Measurements from ENCODE around the gene ZFR.
"Not testable (repeated sequence)": the region's sequence is repeated elsewhere in the genome, so short reads cannot be mapped to it uniquely, and the experiment has no call there.

The ZFR gene

DNA sequence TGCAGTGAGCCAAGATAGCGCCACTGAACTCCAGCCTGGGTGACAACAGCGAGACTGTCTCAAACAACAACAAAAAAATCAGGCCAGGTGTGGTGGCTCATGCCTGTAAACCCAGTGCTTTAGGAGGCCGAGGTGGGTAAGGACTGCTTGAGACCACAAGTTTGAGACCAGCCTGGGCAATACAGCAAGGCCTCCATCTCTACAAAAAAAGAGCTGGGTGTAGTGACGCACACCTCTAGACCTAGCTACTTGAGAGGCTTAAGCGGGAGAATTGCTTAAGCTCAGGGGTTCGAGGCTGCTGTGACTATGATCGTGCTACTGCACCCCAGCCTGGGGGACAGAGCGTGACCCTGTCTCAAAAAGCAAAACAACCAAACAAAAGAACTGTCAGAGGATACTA, 91.9 kb downstream of the ZFR start:
- no peak for DNase-seq

DNA sequence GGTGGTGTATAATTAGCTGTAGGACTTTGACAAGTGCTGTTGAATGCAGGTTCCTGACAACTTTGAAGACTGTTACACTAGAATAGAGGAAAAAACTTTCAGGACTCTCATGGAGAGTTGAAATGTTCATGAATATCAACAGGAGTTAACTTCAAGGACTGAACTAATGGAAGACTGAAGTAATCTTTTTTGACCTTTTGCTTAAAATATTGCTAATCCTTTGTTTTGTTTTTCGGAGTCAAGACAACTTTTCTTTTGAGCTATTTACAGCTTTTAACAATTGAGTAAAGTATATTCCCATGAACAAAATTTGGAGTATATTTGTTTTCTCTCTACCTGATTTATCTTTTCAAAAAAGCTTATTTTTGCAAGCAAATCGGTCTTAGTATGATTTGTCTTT, 97.7 kb downstream of the ZFR start:
- DNase-seq = no peak

DNA sequence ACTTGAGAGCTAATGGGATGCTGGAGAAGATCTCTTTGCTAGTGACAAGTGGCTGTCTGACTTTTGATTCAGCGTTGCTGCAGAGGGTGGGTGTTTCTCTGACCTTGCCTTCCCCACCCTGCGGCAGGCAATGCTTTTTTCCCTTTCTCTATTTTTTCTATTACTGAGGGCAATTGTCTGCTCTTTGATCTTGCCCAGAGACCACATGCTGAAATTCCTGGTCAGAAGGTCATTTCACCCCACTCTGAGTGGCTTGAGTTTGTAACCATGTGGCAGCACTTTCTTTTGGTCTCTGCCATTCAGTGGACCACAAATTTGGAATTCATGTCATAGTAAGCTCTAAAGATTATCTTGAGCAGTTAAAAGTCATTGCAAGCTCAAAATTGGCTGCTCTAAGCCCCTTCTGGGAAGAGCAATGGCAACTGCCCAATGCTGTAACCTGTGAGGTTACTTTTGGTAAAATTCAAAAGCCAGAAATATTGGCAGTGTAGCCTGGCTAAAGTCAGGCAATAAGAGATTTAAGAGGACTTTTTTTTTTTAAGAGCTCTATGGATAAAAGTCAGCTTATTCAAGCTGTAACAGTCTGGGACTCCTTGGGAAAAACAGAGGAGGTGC, 101.4 kb downstream of the ZFR start:
- DNase-seq = no peak

DNA sequence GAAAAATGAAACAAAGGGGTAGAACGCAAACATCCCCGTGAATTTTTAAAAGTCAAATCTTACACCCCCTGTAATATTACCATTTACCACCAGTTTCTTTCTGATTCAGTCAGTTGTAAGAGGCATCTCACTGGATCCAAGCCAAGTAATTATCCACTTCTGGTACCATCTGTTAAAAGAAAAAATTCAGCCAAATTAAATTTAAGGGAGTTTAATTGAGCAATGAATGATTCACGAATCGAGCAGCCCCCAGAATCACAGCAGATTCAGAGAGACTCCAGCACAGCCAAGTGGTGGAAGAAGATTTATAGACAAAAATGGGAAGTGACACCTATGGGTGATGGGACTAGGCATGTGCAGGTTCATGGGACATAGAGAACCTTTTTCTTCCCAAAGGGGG, 101.9 kb downstream of the ZFR start:
- DNase-seq = no peak

DNA sequence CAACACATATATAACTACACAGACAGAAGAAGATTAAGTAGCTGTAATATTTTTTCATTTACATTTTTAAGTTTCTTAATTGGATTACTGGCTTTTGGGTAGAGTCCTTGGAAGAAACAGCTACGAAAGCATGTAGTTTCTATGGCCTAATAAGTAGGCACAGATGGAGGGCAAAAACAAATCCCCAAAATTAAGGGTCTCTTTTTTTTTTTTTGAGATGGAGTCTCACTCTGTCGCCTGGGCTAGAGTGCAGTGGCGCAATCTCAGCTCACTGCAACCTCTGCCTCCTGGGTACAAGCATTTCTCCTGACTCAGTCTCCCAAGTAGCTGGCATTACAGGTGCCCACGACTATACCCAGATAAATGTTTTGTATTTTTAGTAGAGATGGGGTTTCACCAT, 104.7 kb downstream of the ZFR start:
- DNase-seq = no peak

DNA sequence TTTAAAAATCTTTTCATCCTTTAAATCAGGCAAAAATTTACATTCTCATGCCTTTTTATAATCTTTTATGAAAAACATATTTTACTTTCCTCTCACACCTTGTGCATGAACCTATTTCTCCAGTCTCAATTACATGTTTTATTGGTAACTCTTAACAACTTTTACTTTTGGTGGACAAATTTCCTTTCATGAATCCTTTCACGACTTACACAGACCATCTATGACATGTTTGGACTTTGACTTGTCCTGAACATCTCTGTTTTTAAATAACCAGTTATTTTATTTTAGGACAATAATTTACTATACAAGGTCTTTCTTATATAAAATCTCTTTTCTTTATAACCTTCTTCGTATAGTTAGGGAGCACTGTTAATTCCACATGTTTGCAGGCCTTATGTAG, 105.3 kb downstream of the ZFR start:
- no peak for DNase-seq

DNA sequence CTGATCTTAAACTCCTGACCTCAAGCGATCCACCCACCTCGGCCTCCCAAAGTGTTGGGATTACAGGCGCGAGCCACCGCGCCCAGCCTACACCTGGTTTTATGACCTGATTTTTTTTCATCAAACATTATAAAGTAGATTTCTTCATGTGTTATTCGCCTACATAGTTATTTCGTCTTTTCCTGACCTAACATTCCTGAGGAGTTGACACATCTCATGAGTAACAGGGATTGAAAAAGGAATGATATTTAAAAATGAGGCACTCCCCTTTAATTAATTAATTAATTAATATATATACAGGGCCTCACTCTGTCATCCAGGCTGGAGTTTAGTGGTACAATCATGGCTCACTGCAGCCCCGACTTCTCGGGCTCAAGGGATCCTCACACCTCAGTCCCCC, 111.6 kb downstream of the ZFR start:
- no peak for DNase-seq

DNA sequence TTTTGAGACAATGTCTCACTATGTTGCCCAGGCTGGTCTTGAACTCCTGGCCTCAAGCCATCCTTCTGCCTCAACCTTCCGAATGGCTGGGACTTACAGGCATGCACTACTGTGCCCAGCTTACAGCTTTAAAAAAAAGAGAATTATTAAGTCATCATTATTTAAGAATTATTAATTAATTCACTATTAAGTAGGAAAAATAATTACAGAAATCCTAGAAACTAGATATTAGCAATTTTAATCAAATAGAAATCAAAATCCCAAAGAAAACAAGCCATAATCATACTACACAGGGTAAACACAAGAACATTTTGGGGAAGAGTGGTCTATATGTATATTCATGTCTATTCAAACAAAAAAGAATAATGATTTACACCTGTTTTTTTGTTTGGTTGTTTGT, 112.2 kb downstream of the ZFR start:
- no peak for DNase-seq

DNA sequence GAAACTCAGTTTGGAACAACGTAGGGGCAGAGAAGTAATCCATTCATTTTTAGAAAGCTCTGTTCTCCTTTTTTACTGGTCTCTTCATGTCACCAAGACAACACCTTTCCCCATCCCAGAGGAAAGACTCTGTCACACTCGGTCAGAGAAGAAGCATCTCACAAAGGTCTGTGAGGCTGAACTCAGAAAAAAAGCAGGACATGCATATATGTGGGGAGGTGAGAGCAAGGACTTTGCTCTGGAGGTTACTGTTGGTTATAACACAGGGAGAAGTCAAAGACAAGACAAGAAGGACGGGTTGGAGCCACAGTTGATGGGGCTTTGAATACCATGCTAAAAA, 112.6 kb downstream of the ZFR start:
- DNase-seq = no peak

DNA sequence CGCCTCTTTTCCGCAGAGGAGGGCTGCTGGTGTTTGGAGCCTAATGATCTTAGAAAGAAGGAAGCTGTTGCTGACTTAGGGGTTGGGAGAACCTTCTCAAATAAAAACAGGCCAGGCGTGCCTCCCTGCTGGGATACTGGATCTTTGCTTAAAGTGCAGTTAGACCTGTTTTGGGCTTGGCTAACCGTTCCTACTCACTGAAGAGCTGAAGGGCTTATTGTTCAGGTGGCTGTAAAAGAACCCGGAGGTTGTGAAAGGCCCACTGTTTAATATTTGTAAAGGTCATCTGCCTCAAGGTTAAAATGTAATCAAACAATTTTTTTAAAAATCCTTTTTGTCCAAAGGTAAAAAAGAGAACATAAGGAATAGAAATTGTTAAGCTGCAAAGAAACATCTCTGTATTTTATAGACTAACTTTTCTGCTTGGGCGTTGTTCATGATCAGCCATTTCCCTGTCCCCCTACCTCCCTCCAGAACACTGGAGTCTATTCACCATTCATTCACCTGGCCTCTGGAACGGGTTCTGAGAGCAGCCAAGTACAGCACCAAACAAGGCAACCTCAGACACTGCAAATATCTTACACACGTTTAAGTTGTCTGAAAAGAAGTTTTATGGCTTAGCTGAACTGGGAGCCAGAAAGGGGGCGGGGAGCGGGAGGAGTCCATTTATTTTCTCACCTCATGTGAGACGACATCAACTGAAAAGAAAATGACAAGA, 113.2 kb downstream of the ZFR start:
- no peak for DNase-seq

DNA sequence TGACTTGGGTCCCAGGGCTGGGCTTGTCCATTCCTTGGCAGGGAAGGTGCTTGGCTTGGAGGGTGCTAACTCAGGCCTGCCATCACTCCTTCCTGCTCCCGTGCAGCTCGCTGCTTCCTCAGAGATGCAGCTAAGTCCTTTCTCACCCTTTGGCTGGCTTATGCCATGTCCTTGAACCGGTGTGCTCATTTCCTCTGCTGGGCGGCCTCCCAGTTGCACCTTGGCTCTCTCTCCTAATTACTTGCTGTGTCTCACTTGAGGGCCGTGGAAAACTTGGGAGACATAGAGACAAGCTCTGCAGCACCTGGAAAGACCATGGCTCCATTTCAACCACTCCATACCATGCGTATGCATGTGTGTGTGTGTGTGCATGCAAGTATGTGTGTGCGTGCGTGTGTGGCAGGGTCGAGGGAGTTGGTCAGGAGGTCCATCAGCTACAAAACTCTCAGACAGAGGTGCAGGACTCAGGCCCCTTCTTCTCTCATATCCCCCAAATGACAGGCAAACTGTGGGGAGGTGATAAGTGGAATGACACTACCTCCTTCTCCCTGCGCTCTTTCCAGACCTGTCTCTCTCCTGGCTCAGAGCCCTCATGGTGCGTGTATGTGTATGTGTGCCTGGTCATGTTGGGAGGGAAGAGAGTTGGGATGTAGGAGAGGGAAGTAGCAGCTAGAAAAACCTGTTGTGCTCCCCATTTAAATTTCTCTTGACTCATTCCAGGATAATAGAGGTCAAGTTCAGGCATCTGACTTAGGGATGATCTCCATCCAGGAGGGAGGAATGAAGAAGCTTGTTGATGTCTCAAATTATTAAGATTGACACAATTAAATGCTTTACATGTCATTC, 114.2 kb downstream of the ZFR start:
- no peak for DNase-seq

DNA sequence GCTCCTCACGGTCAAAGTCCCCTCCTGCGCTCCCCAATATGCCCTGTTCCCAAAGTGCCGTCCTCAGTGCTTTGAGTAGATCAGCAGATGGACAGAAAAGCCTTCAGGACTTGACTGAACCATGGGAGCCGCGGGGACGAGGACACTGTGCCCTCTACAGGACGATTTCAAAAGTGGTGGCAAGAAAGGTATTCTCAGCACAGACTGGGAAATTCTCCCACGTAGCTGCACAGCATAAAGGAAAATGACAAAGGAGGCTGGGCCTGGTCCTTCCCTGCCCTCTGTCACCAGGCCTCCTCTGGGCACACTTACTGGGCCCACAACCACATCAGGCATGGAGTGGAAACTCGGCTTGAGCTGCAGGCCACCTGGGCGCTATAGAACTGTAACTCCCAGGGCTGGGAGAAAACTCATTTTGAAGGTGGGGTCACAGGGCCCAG, 115.1 kb downstream of the ZFR start:
- peak in 5 of 6 experiments; percentile 12 to 56 (median 33) for DNase-seq

DNA sequence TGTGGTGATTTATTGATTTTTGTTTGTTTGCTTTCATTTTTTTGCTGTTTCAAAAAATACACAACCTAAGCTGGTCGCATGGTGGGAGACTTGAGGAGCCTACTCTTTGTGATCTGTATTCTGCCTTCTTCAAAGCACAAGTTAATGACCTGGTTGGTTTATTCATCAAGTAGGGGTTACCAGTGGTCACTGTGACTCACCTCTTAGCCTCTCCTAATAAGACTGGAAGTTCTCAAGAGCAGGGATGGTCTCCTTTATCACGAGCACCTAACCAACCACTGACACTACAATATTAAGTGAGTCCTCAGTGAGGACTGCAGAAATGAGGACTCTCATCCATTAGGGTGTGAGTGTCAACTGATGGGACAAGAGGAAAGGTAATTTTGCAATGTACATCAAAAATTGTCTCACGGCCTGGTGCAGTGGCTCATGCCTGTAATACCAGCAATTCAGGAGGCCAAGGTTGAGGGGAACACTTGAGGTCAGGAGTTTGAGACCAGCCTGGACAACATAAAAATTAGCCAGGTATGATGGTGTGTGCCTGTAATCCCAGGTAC, 118.2 kb downstream of the ZFR start:
- no peak for DNase-seq

DNA sequence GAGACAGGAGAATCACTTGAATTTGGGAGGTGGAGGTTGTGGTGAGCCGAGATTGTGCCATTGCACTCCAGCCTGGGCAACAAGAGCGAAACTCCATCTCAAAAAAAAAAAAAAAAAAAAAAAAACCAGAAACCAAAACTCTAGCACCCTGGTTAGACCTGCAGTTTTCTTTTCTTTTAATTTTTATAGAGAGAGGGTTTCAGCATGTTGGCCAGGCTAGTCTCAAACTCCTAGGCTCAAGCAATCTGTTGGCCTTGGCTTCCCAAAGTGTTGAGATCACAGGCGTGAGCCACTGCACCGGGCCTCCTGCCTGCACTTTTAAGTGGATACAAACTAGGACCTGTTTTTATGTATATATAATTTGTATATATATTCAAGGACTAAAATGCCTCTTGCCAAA, 118.9 kb downstream of the ZFR start:
- no peak for DNase-seq

DNA sequence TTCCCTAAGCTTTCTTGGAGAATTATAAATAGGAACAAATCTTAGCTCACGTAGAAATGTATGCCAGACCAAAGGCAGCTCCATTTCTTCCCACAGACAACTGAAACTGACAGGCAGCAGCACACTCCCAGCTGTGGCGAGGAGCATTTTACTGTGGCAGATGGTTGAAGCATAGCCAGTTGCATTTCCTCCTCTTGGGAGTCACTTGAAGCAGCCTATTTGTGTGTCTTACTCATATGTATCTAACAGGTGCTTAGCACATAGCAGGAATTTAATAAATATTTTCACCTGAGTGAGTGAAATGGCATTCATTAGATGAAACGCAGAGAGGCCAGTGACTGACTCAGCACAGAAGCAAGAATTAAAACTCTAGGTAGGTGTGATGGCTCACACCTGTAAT, 119.5 kb downstream of the ZFR start:
- DNase-seq = no peak

DNA sequence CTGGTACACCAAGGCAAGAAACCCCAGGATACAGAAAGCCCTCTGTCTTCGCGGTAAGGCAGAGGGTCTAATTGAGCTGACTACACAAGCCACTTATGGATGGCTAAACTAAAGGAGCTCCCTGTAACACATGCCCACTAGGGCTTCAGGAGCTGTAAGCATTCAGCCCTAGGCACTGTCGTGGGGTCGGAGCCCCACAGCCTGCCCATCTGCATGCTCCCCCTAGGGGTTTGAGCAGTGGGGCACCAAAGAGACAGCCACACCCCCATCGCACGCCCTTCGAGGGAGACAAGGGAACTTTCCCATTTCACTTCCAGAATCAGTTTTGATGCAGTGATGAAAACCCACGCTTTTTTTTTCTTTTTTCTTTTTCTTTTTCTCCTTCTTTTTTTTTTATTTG, 120.8 kb downstream of the ZFR start:
- no peak for DNase-seq

DNA sequence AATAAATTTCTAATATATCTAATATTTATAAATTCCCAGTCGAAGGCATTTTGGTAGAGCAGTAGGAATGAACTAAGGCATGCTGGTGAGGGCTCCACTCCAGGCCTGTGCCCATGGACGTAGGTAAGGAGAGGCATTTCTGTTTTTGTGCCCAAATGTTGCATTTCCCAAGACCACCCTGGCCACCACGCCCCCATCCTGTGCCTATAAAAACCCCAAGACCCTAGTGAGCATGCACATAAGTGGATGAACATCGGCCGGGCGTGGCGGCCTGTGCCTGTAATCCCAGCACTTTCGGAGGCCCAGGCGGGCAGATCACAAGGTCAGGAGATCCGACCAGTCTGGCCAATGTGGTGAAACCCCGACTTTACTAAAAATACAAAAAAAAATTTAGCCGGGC, 121.7 kb downstream of the ZFR start:
- DNase-seq = no peak

DNA sequence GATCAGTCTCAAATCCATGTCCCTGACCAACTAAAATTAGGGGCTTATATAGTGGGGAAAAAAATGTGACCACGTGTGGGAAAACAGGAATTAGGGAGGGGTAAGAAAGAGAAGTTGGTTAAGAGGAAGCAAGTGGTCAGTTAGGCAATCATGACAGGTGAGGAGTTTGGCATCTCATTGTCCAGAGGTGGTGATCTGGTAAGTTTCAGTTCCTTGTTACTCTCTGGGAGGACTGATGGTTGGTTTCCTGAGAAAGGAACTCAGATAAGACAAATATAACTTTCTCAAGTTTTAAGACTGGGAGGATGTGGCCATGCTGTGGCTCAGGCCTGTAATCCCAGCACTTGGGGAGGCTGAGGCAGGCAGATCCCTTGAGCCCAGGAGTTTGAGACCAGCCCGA, 122.8 kb downstream of the ZFR start:
- not testable (repeated sequence) for DNase-seq

DNA sequence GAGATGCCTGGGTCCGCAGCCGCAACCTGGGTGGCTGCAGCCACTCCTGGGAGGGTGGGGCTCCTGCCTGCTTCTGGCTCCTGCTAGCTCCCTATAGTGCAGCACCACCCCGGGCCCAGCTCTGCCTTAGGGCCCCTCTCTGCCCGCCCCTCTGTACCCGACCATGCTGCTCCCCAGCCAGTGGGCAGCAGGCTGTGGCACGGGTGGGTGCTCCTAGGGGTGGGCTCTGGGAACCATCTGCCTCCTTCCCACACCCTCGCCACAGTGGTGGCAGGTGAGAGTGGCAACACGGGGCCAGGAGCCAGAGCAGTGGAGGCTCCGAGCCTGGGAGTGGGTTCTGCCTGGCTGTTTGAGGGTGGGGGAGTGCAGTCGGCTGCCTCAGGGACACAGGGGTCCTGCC, 124.0 kb downstream of the ZFR start:
- DNase-seq = no peak

DNA sequence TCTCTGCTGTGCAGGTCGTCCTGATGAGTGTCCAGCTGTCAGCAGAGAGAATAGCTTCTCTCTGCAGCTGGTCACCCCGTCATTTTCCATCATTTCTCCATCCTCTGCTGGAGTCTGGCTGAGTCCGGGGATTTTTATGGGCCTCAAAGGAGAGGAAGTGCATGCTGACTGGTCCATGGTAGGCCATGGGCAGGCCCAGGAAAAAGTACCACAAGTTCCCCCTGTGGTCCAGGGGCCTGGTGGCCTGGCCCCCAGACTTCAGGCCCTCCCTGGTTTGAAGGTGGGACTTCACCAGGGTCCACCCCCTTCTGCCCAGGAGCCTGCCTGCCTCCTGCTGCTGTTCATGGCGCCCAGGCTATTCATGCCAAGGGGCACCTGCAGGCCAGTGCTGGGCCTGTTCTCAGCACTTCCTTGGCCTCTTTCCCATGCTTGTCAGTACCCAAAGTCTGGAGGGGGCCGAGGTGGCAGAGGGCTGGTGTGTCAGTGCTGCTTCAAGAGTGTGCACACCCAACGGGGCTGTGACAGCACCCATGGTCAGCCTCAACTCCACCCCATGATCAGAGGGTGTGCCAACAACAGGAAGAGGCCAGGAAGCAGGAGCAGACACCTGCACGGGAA, 124.5 kb downstream of the ZFR start:
- DNase-seq = no peak

DNA sequence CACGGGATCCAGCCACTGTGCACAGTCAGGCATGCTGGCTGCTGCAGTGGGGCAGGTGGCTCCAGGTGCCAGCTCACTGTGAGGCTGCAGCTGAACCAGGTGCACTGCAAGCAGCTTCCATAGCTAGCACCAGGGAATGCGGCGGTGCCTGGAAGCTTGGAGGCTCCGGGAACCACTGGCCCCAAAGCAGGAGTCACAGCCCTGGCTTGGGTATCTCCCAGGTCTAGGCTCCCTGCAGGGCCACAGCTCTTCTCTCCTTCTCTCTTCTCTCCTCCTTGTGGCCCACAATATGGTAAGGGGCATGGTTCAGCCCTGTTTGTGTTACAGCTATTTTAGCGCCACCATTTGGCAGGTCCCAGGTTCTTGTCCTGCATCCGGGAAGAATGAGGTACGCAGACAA, 125.1 kb downstream of the ZFR start:
- DNase-seq = no peak

DNA sequence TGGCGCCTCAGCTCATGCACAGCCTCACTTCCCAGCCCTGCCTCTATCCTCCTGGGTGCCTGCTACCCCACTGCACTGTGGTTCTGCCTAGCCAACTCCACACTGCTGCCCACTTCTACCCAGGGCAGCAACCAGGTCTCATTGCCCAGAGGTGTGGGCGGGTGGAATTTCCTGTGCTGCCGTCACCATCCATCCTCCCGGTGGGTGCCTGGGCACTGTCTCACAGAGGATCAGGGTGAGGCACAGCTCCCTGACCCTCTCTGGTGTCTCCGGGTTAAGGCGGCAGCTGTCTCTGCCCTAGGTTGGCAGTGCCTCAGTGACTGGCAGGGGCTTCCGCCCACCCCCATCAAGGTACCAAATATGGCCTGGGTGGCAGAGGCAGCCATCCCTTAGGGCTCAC, 127.5 kb downstream of the ZFR start:
- DNase-seq = no peak

DNA sequence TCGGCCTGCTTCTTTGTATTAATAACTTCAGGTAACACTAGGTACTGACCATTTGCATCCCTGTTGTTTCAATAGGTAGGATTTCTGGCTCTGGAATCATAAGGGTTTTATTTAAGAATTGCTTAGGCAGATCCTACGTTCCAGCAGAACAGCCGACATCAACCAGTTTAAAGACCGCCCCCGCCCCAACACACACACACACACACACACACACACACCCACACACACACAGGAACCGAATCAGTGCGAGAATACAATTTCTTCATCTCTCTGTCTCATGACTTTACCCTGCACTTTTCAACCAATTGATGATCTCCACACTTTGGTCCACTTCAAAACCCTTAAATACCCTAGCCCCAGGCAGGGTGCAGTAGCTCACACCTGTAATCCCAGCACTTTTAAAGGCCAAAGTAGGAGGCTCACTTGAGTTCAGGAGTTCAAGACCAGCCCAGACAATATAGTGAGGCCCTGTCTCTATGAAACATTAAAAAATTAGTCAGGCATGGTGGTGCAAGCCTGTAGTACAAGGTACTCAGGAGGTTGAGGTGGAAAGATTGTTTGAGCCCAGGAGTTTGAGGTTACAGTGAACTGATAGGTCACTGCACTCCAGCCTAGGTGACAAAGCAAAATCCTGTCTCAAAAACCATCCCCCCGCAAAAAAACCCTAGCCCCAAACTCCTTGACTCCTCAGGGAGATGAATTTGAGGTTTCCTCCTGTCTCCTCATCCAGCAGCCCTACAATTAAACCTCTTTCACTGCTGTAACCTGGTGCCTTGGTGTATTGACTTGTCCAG, 129.1 kb downstream of the ZFR start:
- DNase-seq = no peak

All from stimulated activated naive CD4-positive, alpha-beta T cell (primary cell).